Skeletal muscle cell (primary cell): Measurements from ENCODE around the gene MRPL54.

Experiments used
- DNase-seq: peaks from one replicate; pipeline ENCODE4 v3.0.0-alpha.2; 2010; ENCODE audit warnings: low read depth
- H3K4me3 ChIP-seq: 2 replicates; pipeline ENCODE4 v1.5.1; 2011; ENCODE audit warnings: low read depth, mild to moderate bottlenecking, control low read depth, low read length, moderate library complexity

Gene MRPL54

DNA sequence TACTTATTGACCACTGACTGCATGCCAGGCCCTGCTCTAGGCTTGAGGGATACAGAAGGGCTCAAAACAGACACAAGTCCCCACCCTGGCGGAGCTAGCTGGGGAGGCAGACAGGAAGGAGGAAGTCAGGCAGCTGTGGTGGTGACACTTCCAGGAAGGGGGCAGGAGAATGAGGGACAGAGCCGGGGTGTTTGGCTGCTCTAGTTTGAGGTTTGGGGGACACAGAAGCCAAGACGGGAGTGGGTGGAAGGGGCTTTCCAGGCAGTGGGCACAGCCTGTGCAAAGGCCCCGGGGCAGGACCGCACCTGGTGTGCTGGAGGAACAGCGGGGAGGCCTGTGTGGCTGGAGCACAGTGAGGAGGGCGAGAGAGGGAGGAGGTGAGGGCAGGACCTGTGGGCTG, 4.0 kb downstream of the MRPL54 start:
- DNase-seq, result no peak
- H3K4me3 ChIP-seq, result no peak overlapping the region

DNA sequence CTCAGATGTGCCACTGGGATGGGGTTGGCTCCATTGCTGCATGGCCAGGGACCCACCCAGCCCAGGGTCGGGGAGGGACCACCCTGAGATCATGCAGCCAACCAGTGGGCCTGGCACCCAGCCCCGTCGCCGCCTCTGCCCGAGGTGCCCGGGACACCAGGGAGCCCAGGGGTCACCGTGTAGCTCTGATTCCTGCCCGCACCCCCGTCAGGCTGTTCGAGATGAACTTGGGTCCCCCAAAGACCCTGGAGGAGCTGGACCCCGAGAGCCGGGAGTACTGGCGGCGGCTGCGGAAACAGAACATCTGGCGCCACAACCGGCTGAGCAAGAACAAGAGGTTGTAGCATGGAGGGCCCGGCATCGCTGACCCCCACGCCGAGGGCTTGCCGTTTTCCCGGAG, 4.6 kb downstream of the MRPL54 start:
- no peak for DNase-seq
- H3K4me3 ChIP-seq, result no peak overlapping the region

DNA sequence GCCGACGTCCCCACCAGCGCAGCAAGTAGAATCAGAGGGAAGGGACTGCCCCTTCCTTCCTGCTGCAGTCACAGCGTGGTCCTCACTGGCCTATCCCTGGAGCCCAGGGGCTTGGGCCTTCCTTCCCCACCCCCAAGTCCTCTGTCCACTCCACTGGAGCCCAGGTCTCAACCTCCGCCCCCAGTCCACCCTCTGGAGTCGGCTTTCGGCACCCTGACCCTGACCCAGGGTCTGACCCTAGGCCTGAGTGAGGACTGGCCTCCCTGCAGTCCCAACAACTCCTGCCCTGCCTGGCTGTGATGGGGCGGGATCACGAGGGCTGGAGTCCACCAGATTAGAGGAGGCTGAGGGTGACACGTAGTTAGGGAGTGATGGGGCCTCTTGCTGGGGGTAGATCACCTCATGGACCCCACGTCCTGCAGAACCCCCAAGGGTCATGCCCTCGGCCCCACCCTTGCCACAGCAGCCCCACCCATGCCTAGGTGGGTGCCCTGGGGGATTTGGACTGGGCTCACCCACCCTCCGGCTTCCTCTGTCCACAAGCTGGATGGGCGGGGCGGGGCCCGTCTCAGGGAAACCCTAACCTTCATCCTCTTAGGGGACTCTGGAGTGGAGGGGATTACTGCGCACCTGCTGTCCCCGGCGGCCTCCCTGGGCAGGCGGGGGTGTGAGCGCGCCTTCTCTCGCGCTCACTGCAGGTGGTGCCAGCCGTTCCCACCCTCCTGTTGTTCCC, 5.7 kb downstream of the MRPL54 start:
- H3K4me3 ChIP-seq, result no peak overlapping the region
- DNase-seq, result no peak

DNA sequence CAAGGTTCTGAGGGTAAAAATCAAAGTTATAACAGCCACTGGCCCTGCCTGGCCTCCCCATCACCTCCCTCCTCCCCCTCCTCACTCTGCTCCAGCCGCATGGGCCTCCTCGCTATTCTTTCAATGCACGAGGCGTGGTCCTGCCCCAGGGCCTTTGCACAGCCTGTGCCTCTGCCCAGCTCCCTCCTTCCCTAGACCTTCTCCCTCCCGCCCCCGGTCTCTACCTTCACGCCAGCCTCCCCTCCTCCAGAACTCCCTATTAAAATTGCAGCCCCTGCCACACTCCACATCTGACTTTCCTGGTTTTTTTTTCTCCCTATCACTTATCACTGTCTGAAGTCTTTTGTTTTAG, 6.2 kb downstream of the MRPL54 start:
- H3K4me3 ChIP-seq, result no peak overlapping the region
- no peak for DNase-seq

DNA sequence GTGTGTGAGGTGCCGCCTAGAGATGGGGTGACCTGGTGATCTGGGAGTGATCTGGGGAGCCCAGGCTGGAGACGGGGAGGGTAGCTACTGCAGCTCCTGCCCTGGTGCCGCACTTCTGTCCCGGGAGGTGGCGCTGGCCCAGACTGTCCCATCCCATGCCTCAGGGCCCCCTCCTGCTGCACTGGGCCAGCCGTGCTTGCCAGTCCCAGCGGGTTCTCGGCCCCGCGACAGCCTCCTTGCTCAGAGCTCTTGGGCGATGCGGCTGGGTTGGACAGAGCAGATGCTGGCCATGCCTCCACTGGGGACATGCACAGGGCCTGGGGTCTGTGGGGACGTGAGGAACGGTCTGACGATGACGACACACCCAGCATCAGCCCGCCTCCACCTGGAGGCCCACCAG, 7.0 kb downstream of the MRPL54 start:
- no peak overlapping the region for H3K4me3 ChIP-seq
- DNase-seq, result no peak

DNA sequence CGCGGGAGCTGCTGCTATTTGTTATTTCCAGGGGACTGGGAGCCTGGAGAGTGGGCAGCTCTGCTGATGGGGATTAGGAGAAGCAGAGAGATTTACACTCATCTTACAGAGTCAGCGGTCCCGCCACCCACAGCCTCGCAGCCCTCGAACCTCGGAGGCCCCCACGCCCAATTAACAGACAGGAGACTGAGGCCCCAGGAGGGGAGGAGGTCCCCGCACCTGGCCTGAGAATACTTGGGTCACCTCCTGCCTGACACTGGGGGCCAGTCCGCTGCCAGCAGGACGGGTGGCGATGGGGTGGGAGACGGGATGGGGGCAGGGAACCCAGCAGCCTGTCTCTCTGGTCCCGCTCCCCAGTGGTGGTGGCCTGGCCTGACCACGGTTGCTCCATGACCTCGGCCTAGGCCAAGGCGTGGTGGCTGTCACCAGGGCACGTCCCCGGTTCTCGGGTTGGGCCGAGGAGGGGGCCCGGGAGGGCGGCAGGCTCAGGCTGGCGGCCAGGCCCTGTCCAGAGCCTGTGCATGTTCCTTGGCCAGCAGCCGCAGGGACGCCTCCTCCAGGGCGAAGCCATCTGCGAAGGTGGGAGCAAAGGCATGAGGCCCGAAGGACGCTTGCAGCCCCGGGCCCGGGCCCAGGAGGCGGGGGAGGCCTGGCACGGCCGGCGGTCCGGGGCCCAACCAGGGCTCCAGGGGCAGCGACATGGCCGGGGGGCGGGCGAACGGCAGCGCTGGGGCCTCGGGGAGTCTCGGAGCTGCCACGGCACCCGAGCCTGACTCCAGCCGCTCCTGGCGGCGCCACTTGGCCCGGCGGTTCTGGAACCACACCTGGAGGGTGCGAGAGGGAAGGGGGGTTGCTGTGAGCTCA, 7.9 kb downstream of the MRPL54 start:
- no peak overlapping the region for H3K4me3 ChIP-seq
- no peak for DNase-seq

DNA sequence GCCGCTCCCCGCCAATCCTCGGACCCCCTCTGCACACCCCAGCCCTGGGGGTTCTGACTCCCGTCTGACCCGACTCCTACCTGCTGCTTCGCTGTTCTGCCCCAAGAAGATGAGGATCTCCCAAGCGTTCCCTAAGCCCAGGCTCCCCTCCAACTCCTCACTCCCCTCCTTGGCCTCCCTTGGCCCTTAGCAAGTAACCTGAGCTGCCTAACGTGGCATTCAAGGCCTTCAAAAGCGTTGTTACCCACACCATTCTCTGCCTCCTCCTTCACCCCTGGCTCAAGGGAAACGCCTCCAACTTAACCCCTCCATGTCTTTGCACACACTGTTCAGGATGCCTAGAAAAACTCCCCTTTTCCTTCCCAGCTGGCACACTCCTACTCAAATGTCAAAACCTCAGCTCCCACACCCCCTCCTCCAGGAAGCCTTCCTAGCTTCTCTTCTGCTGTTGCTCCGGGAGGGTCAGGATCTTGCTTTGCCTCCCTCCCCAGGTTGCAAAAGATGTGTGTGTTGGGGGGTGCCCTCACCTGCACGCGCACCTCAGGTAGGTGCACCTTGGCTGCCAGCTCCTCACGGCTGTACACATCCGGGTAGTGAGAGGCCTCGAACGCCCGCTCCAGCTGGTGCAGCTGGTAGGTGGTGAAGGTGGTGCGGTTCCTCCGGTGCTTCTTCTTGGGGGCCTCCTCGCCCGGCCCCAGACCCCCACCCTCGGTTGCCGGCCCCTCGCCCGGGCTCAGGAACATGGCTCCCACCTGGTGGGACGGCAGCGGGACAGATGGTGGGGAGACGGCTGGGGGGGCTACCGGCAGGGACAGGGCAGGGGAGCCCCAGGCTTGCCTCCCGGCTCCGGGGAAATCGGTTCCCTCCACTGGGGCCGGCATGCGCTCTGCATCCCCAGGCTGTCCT, 8.8 kb downstream of the MRPL54 start:
- H3K4me3 ChIP-seq, result no peak overlapping the region
- DNase-seq, result no peak

DNA sequence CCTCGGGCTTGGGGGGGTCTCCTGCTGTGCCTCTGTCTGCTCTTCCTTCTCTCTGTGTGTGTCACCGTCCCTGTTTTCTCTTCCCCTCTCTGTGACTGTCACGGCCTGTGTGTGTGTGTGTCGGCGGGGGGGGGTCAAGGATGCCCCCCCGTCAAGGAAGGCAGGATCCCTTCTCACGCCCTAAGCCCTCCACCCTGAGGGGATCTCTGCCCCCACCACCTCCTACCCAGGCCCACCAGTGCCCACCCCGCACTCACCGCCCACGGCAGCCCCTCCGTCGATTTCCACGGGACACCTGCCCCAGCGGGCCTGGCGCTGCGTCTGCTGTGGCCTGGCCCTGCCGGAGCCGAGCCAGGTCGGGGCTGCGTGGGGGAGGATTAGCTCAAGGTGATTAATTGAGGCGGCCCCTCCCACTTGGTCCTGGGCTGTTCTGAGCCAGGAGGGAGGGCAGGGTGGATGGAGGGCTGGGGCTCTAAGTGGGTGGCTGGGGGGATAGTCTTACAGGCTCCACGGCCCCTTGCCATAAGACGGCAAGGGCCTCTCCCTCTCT, 9.5 kb downstream of the MRPL54 start, which contains the start of gene RAX2:
Gene RAX2 (minus strand): TSS at position 323 of the 550 bp plus-strand sequence. CDS start 486 bp downstream, outside the sequence.
- no peak within 1 kb of the TSS for H3K4me3 ChIP-seq
- no peak for DNase-seq

DNA sequence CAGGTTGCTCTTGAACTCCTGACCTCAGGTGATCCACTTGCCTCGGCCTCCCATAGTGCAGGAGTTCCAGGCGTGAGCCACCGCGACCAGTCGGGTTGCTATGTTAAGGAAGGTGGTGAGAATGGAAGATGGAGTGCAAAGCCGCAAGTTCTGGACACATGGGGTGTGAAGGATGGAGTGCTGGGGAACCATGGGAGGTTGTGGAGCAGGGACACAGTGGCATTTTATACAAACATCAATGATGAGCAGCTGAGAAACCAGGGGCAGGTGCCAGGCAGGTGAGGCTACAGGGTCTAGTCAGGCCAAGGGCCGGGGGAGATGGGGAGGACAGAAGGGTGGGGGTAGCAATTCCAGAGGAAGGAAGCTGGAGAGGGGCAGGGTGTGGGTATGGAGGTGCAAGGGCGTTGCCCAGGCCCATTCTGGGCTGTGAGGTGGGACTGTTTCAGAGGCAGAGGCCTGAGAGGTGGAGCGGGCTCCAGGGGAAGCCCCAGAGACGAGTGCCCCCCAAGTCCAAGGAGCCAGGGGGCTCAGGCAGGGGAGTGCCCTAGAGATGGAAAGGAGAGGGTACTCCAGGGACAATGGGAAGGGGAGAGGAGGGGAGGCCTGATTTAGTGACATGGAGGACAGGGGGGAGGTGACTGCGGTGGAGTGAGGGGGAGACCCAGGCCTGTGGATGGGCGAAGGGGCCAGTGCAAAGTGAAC, 11.5 kb downstream of the MRPL54 start:
- no peak for DNase-seq
- no peak overlapping the region for H3K4me3 ChIP-seq

DNA sequence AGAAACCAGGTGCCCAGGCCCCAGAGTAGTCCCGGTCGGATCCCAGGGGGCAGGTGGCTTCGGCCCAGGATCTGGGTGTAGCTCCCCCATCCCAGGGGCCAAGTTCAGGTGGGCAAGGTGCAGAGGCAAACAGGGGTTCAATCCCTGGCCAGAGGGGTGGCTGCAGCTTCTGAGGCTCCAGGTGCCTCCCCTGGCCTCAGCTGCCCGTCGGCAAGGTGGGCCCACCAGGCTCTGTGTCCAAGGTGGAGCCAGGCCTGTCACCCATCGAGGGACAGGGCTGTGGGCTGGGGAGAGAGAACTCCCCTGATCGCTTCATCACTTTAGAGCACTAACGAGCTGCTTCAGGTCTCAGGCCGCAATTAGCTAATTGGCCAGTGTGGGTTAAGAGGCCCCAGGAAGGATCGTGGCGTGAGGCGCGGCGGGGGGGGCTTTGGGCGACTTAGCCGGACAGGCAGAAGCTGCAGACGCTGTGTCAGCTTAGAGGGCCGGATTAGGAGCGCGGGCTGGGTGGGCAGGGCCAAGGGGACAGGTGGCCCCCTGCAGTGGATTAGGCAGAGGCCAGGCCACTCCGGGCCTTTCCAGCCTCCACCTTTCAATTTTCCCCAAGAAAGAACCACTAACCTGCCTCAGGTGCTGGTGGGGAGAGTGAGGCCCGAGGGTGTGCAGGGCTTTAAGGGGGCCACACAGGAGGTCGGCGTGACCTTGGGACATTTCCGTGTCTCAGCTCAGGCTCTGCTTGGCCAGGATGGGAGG, 12.3 kb downstream of the MRPL54 start:
- no peak for DNase-seq
- no peak overlapping the region for H3K4me3 ChIP-seq

DNA sequence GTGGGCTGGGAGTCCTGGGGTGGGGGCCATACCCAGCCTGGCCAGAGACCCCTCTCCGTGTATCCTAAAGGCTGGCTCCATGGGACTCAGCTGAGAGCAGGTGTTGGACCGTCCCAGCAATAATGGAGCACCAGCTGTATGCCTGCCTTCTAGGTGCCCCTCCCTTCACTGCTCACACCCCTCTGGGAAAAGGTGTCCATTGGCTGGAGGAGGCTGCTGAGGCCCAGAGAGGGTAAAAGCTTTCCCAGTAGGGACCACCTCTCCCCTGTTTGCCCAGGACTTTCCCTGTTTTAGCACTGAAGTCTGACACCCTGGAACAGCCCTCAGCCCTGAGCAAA, 12.9 kb downstream of the MRPL54 start:
- no peak for DNase-seq
- H3K4me3 ChIP-seq, result no peak overlapping the region

DNA sequence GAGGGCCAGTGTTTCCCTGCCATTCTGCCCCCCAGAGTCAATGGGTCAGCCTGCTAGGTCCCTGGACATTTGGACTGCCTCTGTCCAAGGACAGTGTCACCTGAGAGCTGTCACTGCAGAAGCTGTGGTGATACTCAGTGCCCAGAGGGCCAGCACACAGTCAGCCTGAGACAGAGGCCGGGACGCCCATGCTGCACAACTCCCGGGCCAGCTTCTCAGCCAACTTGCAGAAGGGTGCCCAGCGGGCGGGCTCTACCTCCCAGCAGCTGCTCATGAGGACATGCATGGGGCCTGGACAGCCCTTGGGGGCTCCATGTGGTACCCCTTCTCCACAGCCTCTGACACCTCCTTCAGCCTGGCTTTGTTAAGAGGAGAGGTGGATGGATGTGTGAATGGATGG, 13.3 kb downstream of the MRPL54 start:
- no peak for DNase-seq
- H3K4me3 ChIP-seq, result no peak overlapping the region

DNA sequence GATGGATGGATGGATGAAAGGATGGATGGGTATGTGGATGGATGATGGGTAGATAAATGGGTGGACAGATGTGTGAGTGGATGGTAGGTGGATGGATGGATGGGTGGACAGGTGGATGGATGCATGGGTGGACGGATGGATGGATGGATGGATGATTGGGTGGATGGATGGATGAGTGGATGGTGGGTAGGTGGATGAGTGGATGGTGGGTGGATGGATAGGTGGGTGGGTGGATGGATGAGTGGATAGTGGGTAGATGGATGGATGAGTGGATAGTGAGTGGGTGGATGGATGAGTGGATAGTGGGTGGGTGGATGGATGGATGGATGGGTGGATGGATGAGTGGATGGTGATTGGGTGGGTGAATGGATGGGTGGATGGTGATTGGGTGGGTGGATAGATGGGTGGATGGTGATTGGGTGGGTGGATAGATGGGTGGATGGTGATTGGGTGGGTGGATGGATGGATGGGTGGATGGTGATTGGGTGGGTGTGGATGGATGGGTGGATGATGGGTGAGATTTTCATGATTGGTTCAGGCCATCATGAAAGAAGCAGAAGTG, 14.1 kb downstream of the MRPL54 start:
- H3K4me3 ChIP-seq, result no peak overlapping the region
- no peak for DNase-seq

DNA sequence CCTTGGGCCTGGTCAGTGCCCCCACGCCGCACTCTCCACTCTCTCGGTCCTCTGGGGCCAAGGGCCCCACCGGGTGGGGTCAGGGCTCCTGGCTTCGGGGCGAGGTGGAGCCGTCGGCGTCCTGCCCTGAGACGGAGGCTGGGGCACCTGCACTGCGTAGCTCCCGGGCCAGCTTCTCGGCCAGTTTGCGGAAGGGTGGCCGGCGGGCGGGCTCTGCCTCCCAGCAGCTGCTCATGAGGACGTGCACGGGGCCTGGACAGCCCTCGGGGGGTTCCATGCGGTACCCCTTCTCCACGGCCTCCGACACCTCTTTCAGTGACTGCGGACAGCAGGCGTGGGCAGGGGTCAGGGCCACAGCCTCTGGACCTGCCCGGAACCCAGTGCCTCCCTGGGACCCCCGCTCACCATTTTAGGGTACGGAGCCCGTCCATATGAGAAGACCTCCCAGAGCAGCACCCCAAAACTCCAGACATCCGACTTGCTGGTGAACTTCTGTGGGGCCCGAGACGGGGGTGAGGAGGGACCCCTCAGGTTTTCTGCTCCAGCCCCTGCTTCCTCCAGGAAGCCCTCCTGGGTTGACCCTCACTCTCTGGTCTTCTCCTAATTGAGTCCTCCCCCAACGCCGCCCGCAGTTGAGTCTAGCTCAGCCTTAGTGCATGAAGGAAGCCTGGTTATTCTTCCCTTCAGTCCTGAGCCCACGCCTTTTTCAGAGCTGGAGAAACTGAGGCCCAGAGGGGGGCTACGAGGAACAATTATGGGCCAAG, 15.8 kb downstream of the MRPL54 start:
- no peak for DNase-seq
- H3K4me3 ChIP-seq, result no peak overlapping the region

DNA sequence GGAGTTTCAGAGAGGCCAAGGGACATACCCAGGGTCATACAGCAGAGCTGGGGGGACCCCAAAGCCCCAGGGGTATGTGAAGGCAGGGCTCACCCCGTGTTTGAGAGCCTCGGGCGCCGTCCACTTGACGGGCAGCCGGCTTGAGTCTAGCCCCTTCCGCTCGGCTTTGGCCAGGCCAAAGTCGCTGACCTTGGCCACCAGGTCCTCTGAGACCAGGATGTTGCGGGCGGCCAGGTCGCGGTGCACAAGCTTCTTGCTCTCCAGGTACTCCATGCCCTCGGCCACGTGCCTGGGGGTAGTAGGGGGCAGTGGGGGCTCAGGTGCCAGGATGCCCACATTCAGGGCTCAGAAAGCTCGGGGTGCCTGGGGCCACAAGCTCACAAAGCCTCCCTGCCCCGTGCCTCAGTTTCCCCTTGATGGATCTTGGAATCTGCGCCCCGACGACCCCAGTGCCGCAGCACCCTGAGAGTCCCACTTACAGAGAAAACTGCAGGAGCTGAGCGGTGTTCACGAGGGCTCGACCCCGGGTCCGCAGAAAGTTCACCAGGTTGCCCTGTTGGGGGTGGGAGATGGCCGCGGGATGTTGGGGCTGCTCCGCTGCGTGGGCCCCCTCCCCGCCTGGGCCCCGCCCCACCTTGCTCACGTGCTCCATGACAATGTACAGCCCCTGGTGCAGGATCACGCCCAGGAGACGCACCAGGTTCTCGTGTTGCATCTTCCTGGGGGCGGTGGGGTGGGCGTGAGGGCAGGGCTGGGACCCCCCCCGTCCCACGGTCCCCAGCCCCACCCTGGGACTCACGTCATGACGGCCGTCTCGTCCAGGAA, 16.6 kb downstream of the MRPL54 start:
- no peak overlapping the region for H3K4me3 ChIP-seq
- DNase-seq, result no peak

DNA sequence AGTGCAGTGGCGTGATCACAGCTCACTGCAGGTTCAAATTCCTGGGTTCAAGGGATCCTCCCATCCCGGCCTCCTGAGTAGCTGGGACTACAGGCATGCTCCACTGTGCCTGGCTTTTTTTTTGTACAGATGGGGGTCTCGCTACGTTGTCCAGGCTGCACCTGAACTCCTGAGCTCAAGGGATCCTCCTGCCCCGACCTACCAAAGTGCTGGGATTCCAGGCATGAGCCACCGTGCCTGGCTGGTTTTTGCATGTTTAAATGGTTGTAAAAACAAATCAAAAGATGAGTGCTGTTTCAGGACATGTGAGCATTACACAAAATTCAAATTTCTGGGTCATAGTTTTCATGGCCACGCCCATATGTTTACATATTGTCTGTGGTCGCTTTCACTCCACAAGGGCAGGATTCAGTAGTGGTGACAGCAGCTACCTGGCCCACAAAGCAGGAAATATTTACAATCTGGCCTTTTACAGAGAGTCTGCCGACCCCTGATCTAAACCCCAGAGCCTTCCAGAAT, 18.4 kb downstream of the MRPL54 start:
- DNase-seq, result no peak
- H3K4me3 ChIP-seq, result no peak overlapping the region

DNA sequence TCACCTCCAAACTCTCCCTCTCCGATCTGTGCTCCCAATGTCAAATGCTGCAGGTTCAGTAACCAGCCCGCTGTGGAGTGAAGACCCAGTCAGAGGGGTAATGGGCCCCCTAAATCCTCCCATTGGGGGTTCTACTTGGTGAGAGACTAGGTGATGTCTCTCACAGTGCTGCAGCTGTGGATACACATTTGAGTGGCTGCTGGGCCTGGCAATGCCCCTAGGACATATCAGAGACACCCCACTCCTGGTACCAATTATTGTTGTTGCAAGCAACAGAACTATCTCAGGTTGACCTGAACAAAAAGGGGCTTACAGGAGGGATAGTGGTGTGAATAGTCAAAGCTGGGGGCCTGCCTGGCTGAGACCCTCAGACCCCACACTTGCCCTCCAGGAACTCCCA, 19.1 kb downstream of the MRPL54 start:
- DNase-seq, result no peak
- no peak overlapping the region for H3K4me3 ChIP-seq
